Renal cortex interstitium (tissue), 11 donors: Measurements from ENCODE around the gene ZNF418. TPM values are rescaled to one million over a fixed set of nuclear protein-coding genes. Genes with fewer than 3 reads are reported as not detected.
A peak's percentile ranks its signal among the peaks of the same experiment; 100 is the strongest.
"Not testable (repeated sequence)": the region's sequence is repeated elsewhere in the genome, so short reads cannot be mapped to it uniquely, and the experiment has no call there.

Experiments
- DNase-seq, 11 donors: peaks; one replicate each; pipeline ENCODE4 v3.0.0-alpha.2; 2013; ENCODE audit warnings: low read depth in 9 of 11, low spot score in 4 of 11; ENCODE audit errors: extremely low read depth in 1 of 11
- polyA plus RNA-seq, 3 donors: library from polyadenylated mRNA; unstranded; fragments of 120-200 nt; gene quantifications; one replicate each; pipeline ENCODE4 v1.2.1, GENCODE V29; 2013; ENCODE audit not compliant: insufficient read length in 3 of 3

Gene ZNF418
- polyA plus RNA-seq, 3 donors: 21.9 to 32.8 (median 25.7) TPM

GRCh38 chr19:57905258-57905657, 29.9 kb downstream of the ZNF418 start:
- DNase-seq: no peak

- DNase-seq: no peak
Observed at GRCh38 chr19:57903618-57904184, 31.5 kb downstream of the ZNF418 start.

GRCh38 chr19:57900311-57900710, 34.9 kb downstream of the ZNF418 start:
- DNase-seq: no peak

DNA sequence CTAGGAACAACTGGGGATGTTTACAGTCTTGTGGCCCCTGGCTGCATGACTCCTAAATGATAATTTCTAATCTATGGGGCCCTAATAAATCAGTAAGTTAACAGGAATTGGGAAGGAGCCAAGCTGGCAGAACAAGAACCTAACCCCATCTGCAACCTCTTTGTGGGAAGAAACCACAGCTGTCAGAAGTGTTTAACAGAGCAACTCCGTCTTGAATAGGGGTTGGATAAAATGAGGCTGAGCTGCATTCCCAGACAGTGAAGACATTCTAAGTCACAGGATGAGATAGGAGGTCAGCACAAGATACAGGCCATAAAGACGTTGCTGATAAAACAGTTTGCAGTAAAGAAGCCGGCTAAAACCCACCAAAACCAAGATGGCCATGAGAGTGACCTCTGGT, 44.5 kb downstream of the ZNF418 start:
- not testable (repeated sequence) for DNase-seq

- DNase-seq: peak; percentile 60 to 90 (median 77)
Observed at GRCh38 chr19:57888560-57889231, 46.5 kb downstream of the ZNF418 start, which contains the start of gene ZNF814. ZNF814 (minus strand) TSS chr19:57889037; CDS start chr19:57888802, 235 bp downstream.

DNA sequence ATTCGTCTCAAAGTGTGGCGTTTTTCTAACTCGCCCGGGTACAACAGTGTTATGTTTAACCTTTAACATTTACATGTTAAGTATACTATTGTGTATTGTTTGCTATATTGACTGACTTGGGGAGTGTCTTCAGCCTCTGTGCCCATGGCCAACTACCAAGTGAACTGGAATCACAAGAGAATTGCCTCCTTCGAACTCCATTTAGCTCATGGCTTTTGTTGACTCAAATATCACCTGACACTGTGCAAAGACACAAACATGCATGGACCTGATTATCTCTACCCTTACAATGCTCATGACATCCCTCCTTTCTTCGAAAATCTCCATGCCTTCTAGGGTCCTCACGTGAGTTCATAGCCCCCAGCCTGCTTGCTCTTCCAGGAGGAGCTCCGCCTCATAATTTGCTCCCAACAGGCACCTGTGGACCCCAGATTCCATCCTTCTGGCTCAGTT, 47.1 kb downstream of the ZNF418 start:
- no peak for DNase-seq

DNA sequence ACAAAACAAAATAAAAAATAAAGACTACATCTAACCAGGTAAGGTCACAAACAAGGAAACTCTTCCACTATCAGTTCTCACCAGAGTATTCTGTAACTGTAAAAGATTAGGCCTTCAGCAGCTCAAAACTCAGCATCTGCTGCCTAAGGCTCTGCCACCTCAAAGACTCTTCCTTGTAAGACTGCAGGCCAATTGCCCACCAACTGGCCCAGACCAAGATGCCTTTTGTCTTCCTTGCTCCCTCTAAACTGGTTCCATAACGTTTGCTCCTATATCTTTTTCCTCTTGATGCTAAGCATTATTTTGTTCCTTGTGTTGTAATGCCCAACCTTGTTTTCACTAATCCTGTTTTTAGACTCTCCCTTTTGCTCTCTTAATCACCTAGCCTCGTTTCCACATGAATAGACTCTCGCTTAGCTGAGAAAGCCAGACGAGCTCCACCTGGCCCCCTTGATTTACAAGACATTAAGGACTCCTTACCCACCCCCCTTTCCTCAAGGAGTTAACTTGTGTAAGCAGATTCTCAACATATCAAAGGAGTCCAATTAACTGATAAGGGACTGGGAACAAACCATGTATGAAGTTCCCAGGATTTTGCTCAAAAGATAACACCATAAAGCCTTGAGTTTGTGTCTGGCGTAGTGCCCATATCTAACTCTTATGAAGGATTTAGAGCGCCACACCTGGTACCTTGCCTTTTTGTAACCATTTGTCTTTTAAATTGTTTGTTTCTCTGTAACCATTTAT, 47.8 kb downstream of the ZNF418 start:
- DNase-seq: peak in 8 of 11 donors; percentile 25 to 56 (median 38)

- no peak for DNase-seq
Observed at GRCh38 chr19:57886046-57886445, 49.2 kb downstream of the ZNF418 start.

DNA sequence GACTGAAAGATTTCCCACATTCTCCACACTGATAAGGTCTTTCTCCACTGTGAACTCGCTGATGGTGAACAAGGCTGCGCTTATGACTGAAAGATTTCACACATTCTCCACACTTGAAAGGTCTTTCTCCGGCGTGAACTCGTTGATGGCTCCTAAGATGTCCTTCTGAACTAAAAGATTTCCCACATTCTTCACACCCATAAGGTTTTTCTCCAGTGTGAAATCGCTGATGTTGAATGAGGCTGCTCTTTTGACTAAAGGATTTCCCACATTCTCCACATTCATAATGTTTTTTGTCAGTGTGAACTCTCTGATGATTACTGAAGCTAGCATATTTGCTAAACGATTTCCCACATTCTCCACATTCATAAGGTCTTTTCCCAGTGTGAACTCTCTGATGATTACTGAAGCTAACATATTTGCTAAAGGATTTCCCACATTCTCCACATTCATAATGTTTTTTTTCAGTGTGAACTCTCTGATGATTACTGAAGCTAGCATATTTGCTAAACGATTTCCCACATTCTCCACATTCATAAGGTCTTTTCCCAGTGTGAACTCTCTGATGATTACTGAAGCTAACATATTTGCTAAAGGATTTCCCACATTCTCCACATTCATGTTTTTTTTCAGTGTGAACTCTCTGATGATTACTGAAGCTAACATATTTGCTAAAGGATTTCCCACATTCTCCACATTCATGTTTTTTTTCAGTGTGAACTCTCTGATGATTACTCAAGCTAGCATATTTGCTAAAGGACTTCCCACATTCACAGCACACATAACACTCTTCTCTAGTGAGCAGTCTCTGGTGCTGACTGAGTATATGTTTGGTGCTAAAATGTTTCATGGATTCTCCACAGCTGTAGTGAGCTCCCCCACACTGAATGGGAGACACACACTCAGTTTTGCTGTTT, 61.1 kb downstream of the ZNF418 start:
- not testable (repeated sequence) for DNase-seq

DNA sequence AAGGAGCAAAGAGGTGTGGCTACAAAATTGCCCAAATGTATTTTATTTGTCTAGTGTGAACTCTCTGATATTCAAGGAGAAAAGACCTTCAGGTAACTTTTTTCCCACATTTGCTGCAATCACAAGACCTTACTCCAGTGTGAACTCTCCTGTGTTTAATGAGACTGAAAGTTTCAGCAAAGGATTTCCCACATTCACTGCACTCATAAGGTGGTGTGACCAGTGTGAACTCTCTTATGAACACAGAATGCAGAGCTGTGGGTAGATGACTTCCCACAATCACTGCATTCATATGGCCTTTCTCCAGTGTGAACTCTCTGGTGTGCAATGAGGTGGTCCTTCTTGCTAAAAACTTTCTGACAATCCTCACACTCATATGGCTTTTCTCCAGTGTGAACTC, 62.8 kb downstream of the ZNF418 start:
- DNase-seq: no peak

Other genes with a start within 250 kb of the ZNF418 start
- gene ZNF154, start 226.2 kb downstream of the ZNF418 start, polyA plus RNA-seq: 10 to 100 TPM; 26.3 to 36.1 (median 27.7) TPM
- gene ZNF671, start 207.8 kb downstream of the ZNF418 start, polyA plus RNA-seq: 10 to 100 TPM; 17.7 to 20.6 (median 20.0) TPM
- gene ZNF776, start 188.6 kb downstream of the ZNF418 start, polyA plus RNA-seq: 10 to 100 TPM; 34.6 to 45.6 (median 37.8) TPM
- 10 to 100 TPM; 21.2 to 29.9 (median 23.7) TPM for gene ZNF586, start 165.7 kb downstream of the ZNF418 start, polyA plus RNA-seq
- gene ZNF552, start 120.5 kb downstream of the ZNF418 start, polyA plus RNA-seq: 10 to 100 TPM; 14.2 to 26.2 (median 19.2) TPM
- 10 to 100 TPM; 14.2 to 18.6 (median 17.5) TPM for gene ZNF587B, start 105.1 kb downstream of the ZNF418 start, polyA plus RNA-seq
- 10 to 100 TPM; 24.8 to 49.0 (median 27.3) TPM for gene ZNF587, start 85.5 kb downstream of the ZNF418 start, polyA plus RNA-seq
- gene ZNF814, start 46.4 kb downstream of the ZNF418 start, polyA plus RNA-seq: 10 to 100 TPM; 56.1 to 83.8 (median 59.8) TPM
- gene ZNF417, start 18.8 kb downstream of the ZNF418 start, polyA plus RNA-seq: 10 to 100 TPM; 20.6 to 31.7 (median 29.6) TPM
- gene ZNF256, start 12.3 kb upstream of the ZNF418 start, polyA plus RNA-seq: 1 to 10 TPM; 8.9 to 10.0 (median 9.6) TPM
- gene C19orf18, start 39.1 kb upstream of the ZNF418 start, polyA plus RNA-seq: 1 to 10 TPM; 1.4 to 3.1 (median 1.7) TPM
- gene ZNF606, start 67.4 kb upstream of the ZNF418 start, polyA plus RNA-seq: 10 to 100 TPM; 29.1 to 33.5 (median 31.7) TPM
- 1 to 10 TPM; 2.9 to 7.3 (median 4.8) TPM for gene ZSCAN1, start 98.6 kb upstream of the ZNF418 start, polyA plus RNA-seq
- 10 to 100 TPM; 21.8 to 30.3 (median 21.8) TPM for gene ZNF135, start 123.9 kb upstream of the ZNF418 start, polyA plus RNA-seq
- 100 to 1,000 TPM in 1 of 3 donors, 10 to 100 TPM in 2; 79.0 to 116 (median 98.4) TPM for gene ZSCAN18, start 162.8 kb upstream of the ZNF418 start, polyA plus RNA-seq
- gene ZNF329, start 215.4 kb upstream of the ZNF418 start, polyA plus RNA-seq: 10 to 100 TPM; 21.5 to 26.0 (median 23.7) TPM
- gene ZNF274, start 247.7 kb upstream of the ZNF418 start, polyA plus RNA-seq: 10 to 100 TPM; 18.2 to 27.0 (median 19.7) TPM